VCaP (cell line): ENCODE measurements around the gene RIT2.

Experiments used
- H3K27ac ChIP-seq: fragments of 450-650 bp; 2 replicates; pipeline ENCODE4 v1.5.1; 2017
- CTCF ChIP-seq: fragments of 450-650 bp; conservative IDR thresholded peaks from 2 replicates; pipeline ENCODE4 v1.5.1; 2017; ENCODE audit warnings: mild to moderate bottlenecking, moderate library complexity

RIT2 gene

GRCh38 chr18:42920621-42921020 lies 194.9 kb downstream of the RIT2 start:
- no peak for TF ChIP-seq CTCF
- H3K27ac ChIP-seq = no peak overlapping the region

- peak overlapping the region; percentile 57 for H3K27ac ChIP-seq
- TF ChIP-seq CTCF = no peak
Measured at GRCh38 chr18:42915299-42915698, 200.2 kb downstream of the RIT2 start.

GRCh38 chr18:42914476-42914875 lies 201.0 kb downstream of the RIT2 start:
- H3K27ac ChIP-seq = peak overlapping the region; percentile 57
- no peak for TF ChIP-seq CTCF

GRCh38 chr18:42909095-42909494 lies 206.4 kb downstream of the RIT2 start:
- no peak overlapping the region for H3K27ac ChIP-seq
- no peak for TF ChIP-seq CTCF

- no peak overlapping the region for H3K27ac ChIP-seq
- no peak for TF ChIP-seq CTCF
Measured at GRCh38 chr18:42906761-42907160, 208.7 kb downstream of the RIT2 start.

GRCh38 chr18:42901161-42901560 lies 214.3 kb downstream of the RIT2 start:
- no peak for TF ChIP-seq CTCF
- no peak overlapping the region for H3K27ac ChIP-seq

- no peak for TF ChIP-seq CTCF
- no peak overlapping the region for H3K27ac ChIP-seq
Measured at GRCh38 chr18:42893977-42894376, 221.5 kb downstream of the RIT2 start.

GRCh38 chr18:42892181-42892580 lies 223.3 kb downstream of the RIT2 start:
- H3K27ac ChIP-seq = no peak overlapping the region
- no peak for TF ChIP-seq CTCF
